MCF 10A (cell line): ENCODE measurements around the gene SLC12A5. TPM values are rescaled to one million over a fixed set of nuclear protein-coding genes. Genes with fewer than 3 reads are reported as not detected.
"Not testable (repeated sequence)": the region's sequence is repeated elsewhere in the genome, so short reads cannot be mapped to it uniquely, and the experiment has no call there.

Experiments
- BruUV-seq: library from RNA; stranded (reverse); fragments of 400-500 nt; replicated peaks from 2 replicates; lab custom pipeline; 2021; lab: Mats Ljungman, UMichigan
- CTCF ChIA-PET: fragments of 300-600 bp; sonication (Branson Sonifier 250); formaldehyde crosslinking; extraction: SDS; loops from one replicate; lab custom pipeline; 2021; ENCODE audit warnings: antibody characterized with exemption, inconsistent platforms; lab: Yijun Ruan, JAX
- POLR2A ChIA-PET: fragments of 300-600, 350-650 bp; sonication (Branson Sonifier 250); formaldehyde crosslinking; extraction: SDS; loops from one replicate; lab custom pipeline; 2020; ENCODE audit warnings: antibody characterized with exemption, inconsistent platforms; lab: Yijun Ruan, JAX
- DNase-seq: peaks from one replicate; pipeline ENCODE4 v3.0.0-alpha.2; 2018; ENCODE audit not compliant: unreplicated experiment
- H3K27ac Mint-ChIP-seq: one replicate; pipeline ENCODE4 v1.8.0; 2022; ENCODE audit warnings: mild to moderate bottlenecking, low read depth, mixed read lengths; ENCODE audit not compliant: unreplicated experiment
- H3K27me3 Mint-ChIP-seq: one replicate; pipeline ENCODE4 v1.8.0; 2022; ENCODE audit warnings: mixed read lengths; ENCODE audit not compliant: insufficient read depth, unreplicated experiment
- H3K36me3 Mint-ChIP-seq: one replicate; pipeline ENCODE4 v1.8.0; 2022; ENCODE audit warnings: mild to moderate bottlenecking, moderate library complexity, mixed read lengths; ENCODE audit not compliant: insufficient read depth, unreplicated experiment
- H3K4me1 Mint-ChIP-seq: one replicate; pipeline ENCODE4 v1.8.0; 2022; ENCODE audit warnings: mixed read lengths; ENCODE audit not compliant: insufficient read depth, unreplicated experiment
- H3K4me3 Mint-ChIP-seq: one replicate; pipeline ENCODE4 v1.8.0; 2022; ENCODE audit warnings: mild to moderate bottlenecking, moderate library complexity, mixed read lengths; ENCODE audit not compliant: unreplicated experiment
- H3K9me3 Mint-ChIP-seq: one replicate; pipeline ENCODE4 v1.8.0; 2022; ENCODE audit warnings: mixed read lengths; ENCODE audit not compliant: unreplicated experiment
- intact Hi-C: fragments of 100-400 bp; cut with micrococcal nuclease; formaldehyde crosslinking; loops from 2 replicates; pipeline ENCODE4 v1.14.1; 2022
- total RNA-seq: library from RNA; stranded (reverse); gene quantifications from 2 replicates; pipeline ENCODE4 v1.2.3, GENCODE V29; 2022
- TF ChIP-seq, protein P1 (sequence below): fragments of 200-600 bp; IDR thresholded peaks from one replicate; pipeline ENCODE4 v1.8.0; 2022; ENCODE audit warnings: antibody characterized with exemption, mild to moderate bottlenecking; ENCODE audit not compliant: unreplicated experiment

Gene SLC12A5
- total RNA-seq, 1 experiment from 2014 or later = 0.75 TPM

DNA sequence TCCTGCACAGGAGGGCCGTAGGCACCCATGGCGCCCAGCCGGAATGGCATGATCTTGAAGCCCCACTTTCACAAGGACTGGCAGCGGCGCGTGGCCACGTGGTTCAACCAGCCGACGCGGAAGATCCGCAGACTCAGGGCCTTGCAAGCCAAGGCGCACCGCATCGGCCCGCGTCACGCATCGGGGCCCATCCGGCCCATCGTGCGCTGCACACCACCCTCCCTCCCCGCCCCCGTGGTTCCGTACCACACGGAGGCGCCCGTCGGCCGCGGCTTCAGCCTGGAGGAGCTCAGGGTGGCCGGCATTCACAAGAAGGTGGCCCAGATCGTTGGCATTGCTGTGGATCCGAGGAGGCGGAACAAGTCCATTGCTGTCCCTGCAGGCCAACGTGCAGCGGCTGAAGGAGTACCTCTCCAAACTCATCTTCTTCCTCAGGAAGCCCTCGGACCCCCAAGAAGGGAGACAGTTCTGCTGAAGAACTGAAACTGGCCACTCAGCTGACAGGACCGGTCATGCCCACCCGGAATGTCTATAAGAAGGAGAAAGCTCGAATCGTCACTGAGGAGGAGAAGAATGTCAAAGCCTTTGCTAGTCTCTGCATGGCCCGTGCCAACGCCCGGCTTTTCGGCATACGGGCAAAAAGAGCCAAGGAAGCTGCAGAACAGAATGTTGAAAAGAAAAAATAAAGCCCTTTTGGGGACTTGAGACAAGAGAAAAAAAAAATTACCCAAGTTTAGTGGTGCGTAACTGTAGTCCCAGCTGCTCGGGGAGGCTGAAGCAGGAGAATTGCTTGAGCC is 70.7 kb downstream of the SLC12A5 start:
- H3K4me3 Mint-ChIP-seq = no peak overlapping the region
- CTCF ChIA-PET = interaction anchor here (0.6 to 1.0 kb wide), 4 partner anchors 30 to 365 kb away, joined by 3 to 4 read pairs (median 3); no protein-coding TSS in a partner anchor

DNA sequence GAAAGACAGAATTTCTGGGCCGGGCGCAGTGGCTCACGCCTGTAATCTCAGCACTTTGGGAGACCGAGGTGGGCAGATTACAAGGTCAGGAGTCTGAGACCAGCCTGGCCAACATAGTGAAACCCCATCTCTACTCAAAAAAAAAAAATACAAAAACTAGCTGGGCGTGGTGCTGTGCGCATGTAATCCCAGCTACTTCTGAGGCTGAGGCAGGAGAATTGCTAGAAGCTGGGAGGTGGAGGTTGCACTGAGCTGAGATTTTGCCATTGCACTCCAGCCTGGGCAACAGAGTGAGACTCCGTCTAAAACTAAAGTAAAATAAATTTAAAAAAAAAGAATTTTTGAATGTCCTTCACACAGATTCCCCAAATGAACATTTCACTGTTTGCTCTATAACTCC is 71.4 kb downstream of the SLC12A5 start:
- H3K9me3 Mint-ChIP-seq, BruUV-seq, H3K27ac Mint-ChIP-seq, H3K36me3 Mint-ChIP-seq, DNase-seq, H3K4me3 Mint-ChIP-seq, intact Hi-C loops, POLR2A ChIA-PET, H3K4me1 Mint-ChIP-seq: not testable (repeated sequence)
- H3K27me3 Mint-ChIP-seq = peaks cover 47% of the 10 kb centered on the region
- CTCF ChIA-PET = interaction anchor here (0.6 kb wide), 1 partner anchor 259 kb away, joined by 4 read pairs; no protein-coding TSS in a partner anchor

More for the DNA sequence above, 70.7 kb downstream of the SLC12A5 start:
- POLR2A ChIA-PET = no interaction called here
- TF ChIP-seq, protein P1, sequence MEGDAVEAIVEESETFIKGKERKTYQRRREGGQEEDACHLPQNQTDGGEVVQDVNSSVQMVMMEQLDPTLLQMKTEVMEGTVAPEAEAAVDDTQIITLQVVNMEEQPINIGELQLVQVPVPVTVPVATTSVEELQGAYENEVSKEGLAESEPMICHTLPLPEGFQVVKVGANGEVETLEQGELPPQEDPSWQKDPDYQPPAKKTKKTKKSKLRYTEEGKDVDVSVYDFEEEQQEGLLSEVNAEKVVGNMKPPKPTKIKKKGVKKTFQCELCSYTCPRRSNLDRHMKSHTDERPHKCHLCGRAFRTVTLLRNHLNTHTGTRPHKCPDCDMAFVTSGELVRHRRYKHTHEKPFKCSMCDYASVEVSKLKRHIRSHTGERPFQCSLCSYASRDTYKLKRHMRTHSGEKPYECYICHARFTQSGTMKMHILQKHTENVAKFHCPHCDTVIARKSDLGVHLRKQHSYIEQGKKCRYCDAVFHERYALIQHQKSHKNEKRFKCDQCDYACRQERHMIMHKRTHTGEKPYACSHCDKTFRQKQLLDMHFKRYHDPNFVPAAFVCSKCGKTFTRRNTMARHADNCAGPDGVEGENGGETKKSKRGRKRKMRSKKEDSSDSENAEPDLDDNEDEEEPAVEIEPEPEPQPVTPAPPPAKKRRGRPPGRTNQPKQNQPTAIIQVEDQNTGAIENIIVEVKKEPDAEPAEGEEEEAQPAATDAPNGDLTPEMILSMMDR = no peak
- DNase-seq = no peak
- no peak overlapping the region for H3K27ac Mint-ChIP-seq
- H3K9me3 Mint-ChIP-seq = no peaks in the 10 kb centered on the region
- H3K27me3 Mint-ChIP-seq = peaks cover 47% of the 10 kb centered on the region
- no TSS peak for BruUV-seq
- no peaks in the 10 kb centered on the region for H3K36me3 Mint-ChIP-seq
- intact Hi-C loops = no loop called here
- no peaks in the 10 kb centered on the region for H3K4me1 Mint-ChIP-seq

DNA sequence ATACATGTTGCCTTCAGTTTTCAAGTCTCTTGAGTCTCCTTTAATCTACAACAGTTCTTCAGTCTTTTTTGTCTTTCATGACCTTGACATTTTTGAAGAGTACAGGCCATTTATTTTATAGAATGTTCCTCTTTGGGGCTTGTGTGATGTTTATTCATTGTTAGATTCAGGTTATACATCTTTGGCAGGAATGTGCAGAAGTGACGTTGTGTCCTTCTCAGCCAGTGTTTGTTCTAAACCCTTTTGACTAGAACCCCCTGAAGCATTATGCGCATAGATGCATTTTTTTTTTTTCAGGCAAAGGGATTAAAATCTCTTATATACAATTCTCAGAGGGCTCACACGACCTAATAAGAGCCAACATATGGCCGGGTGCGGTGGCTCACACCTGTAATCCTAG is 72.0 kb downstream of the SLC12A5 start:
- CTCF ChIA-PET = interaction anchor here (0.7 to 1.1 kb wide), 2 partner anchors 29 to 86 kb away, joined by 3 to 4 read pairs; no protein-coding TSS in a partner anchor

DNA sequence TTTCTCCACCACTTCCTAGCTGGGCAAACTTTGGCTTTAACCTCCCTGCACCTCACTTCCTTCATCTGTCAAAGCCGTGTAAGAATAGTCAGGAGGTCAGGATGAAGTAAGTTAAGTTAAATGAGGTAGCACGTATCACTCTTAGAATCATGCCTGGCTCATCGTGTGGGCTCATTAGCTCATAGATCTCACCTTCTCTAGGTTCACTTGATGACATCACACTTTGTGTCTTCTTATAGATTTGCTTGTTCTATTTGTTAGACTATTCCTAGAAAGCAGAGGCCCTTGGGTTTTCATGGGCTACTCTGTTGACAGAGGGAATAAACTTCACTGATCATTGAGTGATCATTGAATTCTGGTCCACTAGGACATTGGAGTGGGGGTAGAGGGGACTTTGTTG is 72.9 kb downstream of the SLC12A5 start:
- no peak for DNase-seq
- Mint-ChIP-seq H3K4me1 (no peaks in the 10 kb centered on the region), H3K9me3 (no peaks in the 10 kb centered on the region), H3K27ac (no peak overlapping the region), H3K27me3 (peaks cover 52% of the 10 kb centered on the region), H3K4me3 (no peak overlapping the region), H3K36me3 (no peaks in the 10 kb centered on the region)
- TF ChIP-seq, protein P1 = no peak
- BruUV-seq = no TSS peak
- POLR2A ChIA-PET = interaction anchor here (0.7 to 0.8 kb wide), 2 partner anchors 125 to 262 kb away, joined by 3 to 4 read pairs; no protein-coding TSS in a partner anchor
- CTCF ChIA-PET = interaction anchor here (0.8 to 1.5 kb wide), 4 partner anchors 14 to 87 kb away, joined by 3 read pairs; no protein-coding TSS in a partner anchor
- intact Hi-C loops = no loop called here

More for the DNA sequence above, 72.0 kb downstream of the SLC12A5 start:
- Mint-ChIP-seq H3K9me3 (no peaks in the 10 kb centered on the region), H3K4me1 (no peaks in the 10 kb centered on the region), H3K27me3 (peaks cover 47% of the 10 kb centered on the region), H3K27ac (no peak overlapping the region), H3K4me3 (no peak overlapping the region), H3K36me3 (no peaks in the 10 kb centered on the region)
- intact Hi-C loops = no loop called here
- DNase-seq = no peak
- TF ChIP-seq, protein P1 = no peak
- no TSS peak for BruUV-seq
- POLR2A ChIA-PET = no interaction called here
